OCI-LY3 (cell line): ENCODE data around the gene SLN.

ENCODE experiments used
- CTCF ChIP-seq: fragments of 200-600, 300-600 bp; sonication (generic); IDR thresholded peaks from 2 replicates; pipeline ENCODE4 v1.5.1; 2014; ENCODE audit warnings: antibody characterized with exemption, low read length, low read depth
- EZH2phosphoT487 ChIP-seq: fragments of 200-600 bp; shearing (Covaris generic); IDR thresholded peaks from 2 replicates; pipeline ENCODE4 v1.6.1; 2018; ENCODE audit warnings: antibody characterized with exemption, mixed run types, low read depth

- TF ChIP-seq CTCF: no peak
- TF ChIP-seq EZH2phosphoT487: no peak
These were observed 9.4 kb upstream of the SLN start for GRCh38 chr11:107721207-107721606.
